DOHH2 (cell line): ENCODE results near the gene COL4A2.
"Not testable (repeated sequence)": the region's sequence is repeated elsewhere in the genome, so short reads cannot be mapped to it uniquely, and the experiment has no call there.

Source experiments
- H3F3A ChIP-seq: fragments of 200-600 bp; sonication (generic), shearing (Covaris generic); 2 replicates; pipeline ENCODE4 v1.6.0; 2016; ENCODE audit warnings: antibody characterized with exemption, mild to moderate bottlenecking; ENCODE audit not compliant: control insufficient read depth, insufficient read depth
- H3K27ac ChIP-seq: fragments of 200-600 bp; sonication (generic); 2 replicates; pipeline ENCODE4 v1.5.1; 2014; ENCODE audit warnings: low read depth, mild to moderate bottlenecking, low read length, moderate library complexity
- H3K27me3 ChIP-seq: fragments of 200-600 bp; sonication (generic); 2 replicates; pipeline ENCODE4 v1.6.1; 2014; ENCODE audit warnings: mild to moderate bottlenecking, low read length, mixed read lengths; ENCODE audit not compliant: control insufficient read depth
- H3K36me3 ChIP-seq: fragments of 200-600 bp; sonication (generic); 2 replicates; pipeline ENCODE4 v1.6.1; 2014; ENCODE audit warnings: mild to moderate bottlenecking, low read length, moderate library complexity, mixed read lengths; ENCODE audit not compliant: control insufficient read depth
- H3K4me1 ChIP-seq: fragments of 200-600 bp; sonication (generic); 2 replicates; pipeline ENCODE4 v1.6.1; 2014; ENCODE audit warnings: mild to moderate bottlenecking, low read length, mixed read lengths; ENCODE audit not compliant: control insufficient read depth
- H3K4me2 ChIP-seq: fragments of 200-600 bp; sonication (generic); 2 replicates; pipeline ENCODE4 v1.6.0; 2014; ENCODE audit warnings: mild to moderate bottlenecking, low read length, moderate library complexity
- H3K4me3 ChIP-seq: fragments of 200-600 bp; sonication (generic); 2 replicates; pipeline ENCODE4 v1.5.1; 2014; ENCODE audit warnings: mild to moderate bottlenecking, low read length, mixed read lengths
- H3K79me2 ChIP-seq: fragments of 200-600 bp; sonication (generic); 2 replicates; pipeline ENCODE4 v1.6.1; 2014; ENCODE audit warnings: mild to moderate bottlenecking, low read length, mixed read lengths; ENCODE audit not compliant: control insufficient read depth
- H3K9me2 ChIP-seq: fragments of 200-600 bp; sonication (generic); replicated peaks from 2 replicates; pipeline ENCODE4 v1.6.1; 2014; ENCODE audit warnings: mild to moderate bottlenecking, low read length, mixed read lengths; ENCODE audit not compliant: control insufficient read depth
- H3K9me3 ChIP-seq: fragments of 200-600 bp; sonication (generic); 2 replicates; pipeline ENCODE4 v1.6.1; 2014; ENCODE audit warnings: antibody characterized with exemption, low read length, mixed read lengths; ENCODE audit not compliant: control insufficient read depth, insufficient read depth
- H4K20me1 ChIP-seq: fragments of 200-600 bp; sonication (generic); 2 replicates; pipeline ENCODE4 v1.6.0; 2014; ENCODE audit warnings: low read depth, mild to moderate bottlenecking, antibody characterized with exemption, low read length, moderate library complexity; ENCODE audit not compliant: control insufficient read depth, insufficient read depth
- EZH2phosphoT487 ChIP-seq: fragments of 200-600 bp; sonication (generic); IDR thresholded peaks from 2 replicates; pipeline ENCODE4 v1.6.1; 2017; ENCODE audit warnings: borderline replicate concordance, mild to moderate bottlenecking, antibody characterized with exemption, low read length, moderate library complexity, mixed read lengths
- TF ChIP-seq, protein P1 (sequence below): fragments of 200-600 bp; sonication (generic); IDR thresholded peaks from one replicate; pipeline ENCODE4 v1.5.1; 2014; ENCODE audit warnings: antibody characterized with exemption, mild to moderate bottlenecking, low read depth, low read length; ENCODE audit not compliant: poor library complexity, severe bottlenecking

COL4A2 gene

DNA sequence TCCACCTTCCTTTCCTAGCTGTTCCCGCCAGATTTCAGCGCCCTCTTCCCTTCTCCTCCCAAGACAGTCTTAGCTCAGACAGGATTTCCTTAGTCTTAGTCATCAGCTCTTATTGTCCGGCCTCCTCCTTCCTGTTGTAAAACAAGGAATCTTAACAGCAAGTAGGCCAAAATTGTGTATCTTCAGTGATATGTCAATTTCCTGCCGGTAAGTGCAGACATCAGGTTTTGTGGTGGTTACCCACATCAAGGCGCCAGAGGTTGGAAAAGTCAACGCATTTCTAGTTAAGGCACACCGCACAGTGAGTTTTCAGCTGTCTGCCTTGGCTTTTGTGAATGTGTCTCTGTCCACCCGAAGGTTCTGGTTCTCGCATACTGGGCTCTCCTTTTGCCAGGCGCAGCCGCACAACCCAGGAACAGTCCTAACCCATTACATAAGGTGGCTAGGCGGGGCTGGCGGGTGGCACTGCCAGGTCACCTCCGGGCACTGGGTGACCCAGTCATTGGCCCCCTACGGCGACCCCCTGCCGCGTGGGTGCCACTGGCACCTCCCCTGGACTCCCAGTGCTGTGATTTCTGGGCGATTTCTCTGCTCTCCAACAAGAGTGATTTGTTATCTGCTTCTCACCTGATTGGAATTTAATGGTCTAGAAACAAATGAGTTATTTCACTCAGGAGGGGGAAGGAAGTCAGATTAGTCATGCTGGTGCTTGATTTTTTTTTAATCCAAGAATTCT is 12.9 kb downstream of the COL4A2 start:
- Histone ChIP-seq H3K9me2 (no peaks in the 10 kb centered on the region), H3K36me3 (no peaks in the 10 kb centered on the region), H4K20me1 (no peaks in the 10 kb centered on the region), H3K4me2 (no peak overlapping the region), H3K9me3 (no peaks in the 10 kb centered on the region), H3K27me3 (no peaks in the 10 kb centered on the region), H3K27ac (no peak overlapping the region), H3K4me1 (no peaks in the 10 kb centered on the region), H3K4me3 (no peak overlapping the region), H3K79me2 (no peaks in the 10 kb centered on the region), H3F3A (no peaks in the 10 kb centered on the region)
- TF ChIP-seq, protein P1, sequence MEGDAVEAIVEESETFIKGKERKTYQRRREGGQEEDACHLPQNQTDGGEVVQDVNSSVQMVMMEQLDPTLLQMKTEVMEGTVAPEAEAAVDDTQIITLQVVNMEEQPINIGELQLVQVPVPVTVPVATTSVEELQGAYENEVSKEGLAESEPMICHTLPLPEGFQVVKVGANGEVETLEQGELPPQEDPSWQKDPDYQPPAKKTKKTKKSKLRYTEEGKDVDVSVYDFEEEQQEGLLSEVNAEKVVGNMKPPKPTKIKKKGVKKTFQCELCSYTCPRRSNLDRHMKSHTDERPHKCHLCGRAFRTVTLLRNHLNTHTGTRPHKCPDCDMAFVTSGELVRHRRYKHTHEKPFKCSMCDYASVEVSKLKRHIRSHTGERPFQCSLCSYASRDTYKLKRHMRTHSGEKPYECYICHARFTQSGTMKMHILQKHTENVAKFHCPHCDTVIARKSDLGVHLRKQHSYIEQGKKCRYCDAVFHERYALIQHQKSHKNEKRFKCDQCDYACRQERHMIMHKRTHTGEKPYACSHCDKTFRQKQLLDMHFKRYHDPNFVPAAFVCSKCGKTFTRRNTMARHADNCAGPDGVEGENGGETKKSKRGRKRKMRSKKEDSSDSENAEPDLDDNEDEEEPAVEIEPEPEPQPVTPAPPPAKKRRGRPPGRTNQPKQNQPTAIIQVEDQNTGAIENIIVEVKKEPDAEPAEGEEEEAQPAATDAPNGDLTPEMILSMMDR = no peak
- TF ChIP-seq EZH2phosphoT487 = no peak

GRCh38 chr13:110320645-110321044 is 13.6 kb downstream of the COL4A2 start:
- no peaks in the 10 kb centered on the region for H4K20me1 ChIP-seq
- no peaks in the 10 kb centered on the region for H3K9me3 ChIP-seq
- H3K27me3 ChIP-seq = no peaks in the 10 kb centered on the region
- no peaks in the 10 kb centered on the region for H3K36me3 ChIP-seq
- TF ChIP-seq, protein P1 = no peak
- no peak for TF ChIP-seq EZH2phosphoT487
- no peaks in the 10 kb centered on the region for H3K9me2 ChIP-seq
- no peaks in the 10 kb centered on the region for H3F3A ChIP-seq
- no peak overlapping the region for H3K4me2 ChIP-seq
- no peaks in the 10 kb centered on the region for H3K4me1 ChIP-seq
- H3K27ac ChIP-seq = no peak overlapping the region
- no peaks in the 10 kb centered on the region for H3K79me2 ChIP-seq
- H3K4me3 ChIP-seq = no peak overlapping the region

GRCh38 chr13:110321573-110321972 is 14.5 kb downstream of the COL4A2 start:
- not testable (repeated sequence) for H3K79me2 ChIP-seq, H3K27ac ChIP-seq

DNA sequence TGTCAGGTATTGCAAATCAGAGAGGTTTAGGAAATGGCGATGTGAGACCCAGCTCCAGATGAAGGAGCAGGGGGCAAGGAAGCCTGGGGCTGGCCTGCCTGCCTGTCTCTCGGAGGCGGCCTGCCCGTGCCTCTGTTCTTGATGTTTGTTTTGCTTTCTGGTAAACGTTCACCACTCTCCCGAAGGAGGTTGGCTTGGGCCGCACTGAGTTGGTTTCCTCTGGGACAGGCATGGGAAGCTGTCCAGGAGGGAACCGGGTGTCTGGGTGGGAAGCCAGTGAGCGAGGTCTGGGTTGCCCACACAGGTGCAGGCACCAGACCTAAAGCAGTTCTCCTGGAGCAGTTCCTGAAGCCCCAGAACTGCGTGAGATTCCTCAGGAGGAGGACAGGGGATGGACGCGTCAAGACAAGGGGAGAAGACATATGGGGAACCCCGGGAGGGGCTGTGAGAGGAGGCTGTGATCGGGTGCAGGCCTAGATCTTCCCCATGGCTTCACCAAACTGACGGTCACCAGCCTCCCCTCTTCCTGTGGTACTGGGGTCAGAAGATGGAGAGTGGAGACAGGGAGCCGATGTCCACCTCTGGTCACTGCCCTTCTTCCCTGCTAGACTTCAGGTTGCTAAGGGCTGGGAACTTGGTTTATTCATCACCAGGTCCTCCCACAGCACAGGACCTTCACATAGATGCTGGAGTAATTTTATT is 15.2 kb downstream of the COL4A2 start:
- Histone ChIP-seq H3K4me2 (no peak overlapping the region), H4K20me1 (no peaks in the 10 kb centered on the region), H3K4me1 (no peaks in the 10 kb centered on the region), H3K27ac (no peak overlapping the region), H3K27me3 (no peaks in the 10 kb centered on the region), H3K4me3 (no peak overlapping the region), H3K36me3 (no peaks in the 10 kb centered on the region), H3K79me2 (no peaks in the 10 kb centered on the region), H3K9me2 (no peaks in the 10 kb centered on the region), H3K9me3 (no peaks in the 10 kb centered on the region), H3F3A (no peaks in the 10 kb centered on the region)
- TF ChIP-seq, protein P1 = no peak
- no peak for TF ChIP-seq EZH2phosphoT487

More at GRCh38 chr13:110321573-110321972, 14.5 kb downstream of the COL4A2 start:
- H3K4me3 ChIP-seq, H3K4me2 ChIP-seq, H3K27me3 ChIP-seq, H3K4me1 ChIP-seq, H3F3A ChIP-seq, H4K20me1 ChIP-seq, H3K9me2 ChIP-seq, H3K36me3 ChIP-seq, H3K9me3 ChIP-seq: not testable (repeated sequence)
